MM.1S (cell line): Measurements from ENCODE around the gene TBX2.

Source experiments
- DNase-seq: peaks from one replicate; pipeline ENCODE4 v3.0.0-alpha.2; 2015
- H2AFZ ChIP-seq: fragments of 300-600 bp; sonication (generic); 2 replicates; pipeline ENCODE4 v1.6.0; 2016; ENCODE audit warnings: antibody characterized with exemption, low read length
- H3F3A ChIP-seq: fragments of 300-600 bp; sonication (generic); 2 replicates; pipeline ENCODE4 v1.6.1; 2016; ENCODE audit warnings: mild to moderate bottlenecking, antibody characterized with exemption, low read length, moderate library complexity, mixed read lengths; ENCODE audit not compliant: insufficient read depth
- H3K27ac ChIP-seq: fragments of 300-600 bp; sonication (generic); 2 replicates; pipeline ENCODE4 v1.5.1; 2016; ENCODE audit warnings: mild to moderate bottlenecking, low read length
- H3K27me3 ChIP-seq: fragments of 300-600 bp; sonication (generic); replicated peaks from 2 replicates; pipeline ENCODE4 v1.6.0; 2016; ENCODE audit warnings: low read length; ENCODE audit not compliant: insufficient read depth
- H3K36me3 ChIP-seq: fragments of 300-600 bp; sonication (generic); replicated peaks from 2 replicates; pipeline ENCODE4 v1.6.1; 2016; ENCODE audit warnings: mild to moderate bottlenecking, low read length, mixed read lengths; ENCODE audit not compliant: insufficient read depth
- H3K4me1 ChIP-seq: fragments of 300-600 bp; sonication (generic); 2 replicates; pipeline ENCODE4 v1.6.1; 2016; ENCODE audit warnings: low read length, mixed read lengths
- H3K4me2 ChIP-seq: fragments of 300-600 bp; sonication (generic); 2 replicates; pipeline ENCODE4 v1.6.0; 2016; ENCODE audit warnings: low read depth, low read length
- H3K4me3 ChIP-seq: fragments of 300-600 bp; sonication (generic); 2 replicates; pipeline ENCODE4 v1.5.1; 2016; ENCODE audit warnings: low read length, mixed read lengths
- H3K79me2 ChIP-seq: fragments of 300-600 bp; sonication (generic); 2 replicates; pipeline ENCODE4 v1.6.1; 2016; ENCODE audit warnings: mixed run types, low read length, mixed read lengths
- H3K9ac ChIP-seq: fragments of 300-600 bp; sonication (generic); 2 replicates; pipeline ENCODE4 v1.6.1; 2016; ENCODE audit warnings: low read length, mixed read lengths
- H3K9me2 ChIP-seq: fragments of 300-600 bp; sonication (generic); replicated peaks from 2 replicates; pipeline ENCODE4 v1.6.1; 2016; ENCODE audit warnings: mild to moderate bottlenecking, low read length, mixed read lengths; ENCODE audit not compliant: insufficient read depth
- H3K9me3 ChIP-seq: fragments of 300-600 bp; sonication (generic); replicated peaks from 2 replicates; pipeline ENCODE4 v1.6.1; 2016; ENCODE audit warnings: mild to moderate bottlenecking, low read length, mixed read lengths; ENCODE audit not compliant: insufficient read depth
- H4K20me1 ChIP-seq: fragments of 300-600 bp; sonication (generic); 2 replicates; pipeline ENCODE4 v1.6.1; 2016; ENCODE audit warnings: mild to moderate bottlenecking, low read length, moderate library complexity, mixed read lengths; ENCODE audit not compliant: insufficient read depth
- CTCF ChIP-seq: fragments of 300-600 bp; sonication (generic); IDR thresholded peaks from 2 replicates; pipeline ENCODE4 v1.5.1; 2016; ENCODE audit warnings: antibody characterized with exemption, low read length, mixed read lengths
- EZH2 ChIP-seq: fragments of 300-600 bp; sonication (generic); optimal IDR thresholded peaks from 2 replicates; pipeline ENCODE3; 2017; ENCODE audit warnings: low read depth, mild to moderate bottlenecking, antibody characterized with exemption, low read length, mixed read lengths
- EZH2phosphoT487 ChIP-seq: fragments of 300-600 bp; sonication (generic); IDR thresholded peaks from 2 replicates; pipeline ENCODE4 v1.6.1; 2018; ENCODE audit warnings: antibody characterized with exemption, low read length

TBX2 gene

GRCh38 chr17:61402978-61403800, 3.5 kb downstream of the TBX2 start:
- Histone ChIP-seq H3K4me3 (no peak overlapping the region), H3K9me3 (no peaks in the 10 kb centered on the region), H3K27me3 (peaks cover 67% of the 10 kb centered on the region), H3K4me1 (no peaks in the 10 kb centered on the region), H3K36me3 (no peaks in the 10 kb centered on the region), H3F3A (no peaks in the 10 kb centered on the region), H2AFZ (no peak overlapping the region), H3K9me2 (no peaks in the 10 kb centered on the region), H3K27ac (no peak overlapping the region), H4K20me1 (no peaks in the 10 kb centered on the region), H3K9ac (no peak overlapping the region), H3K4me2 (no peak overlapping the region), H3K79me2 (no peaks in the 10 kb centered on the region)
- no peak for TF ChIP-seq EZH2
- TF ChIP-seq EZH2phosphoT487, result no peak
- no peak for TF ChIP-seq CTCF
- DNase-seq, result no peak

- H3K4me1 ChIP-seq, result no peaks in the 10 kb centered on the region
- no peaks in the 10 kb centered on the region for H3F3A ChIP-seq
- no peaks in the 10 kb centered on the region for H3K9me2 ChIP-seq
- H3K27me3 ChIP-seq, result peaks cover 65% of the 10 kb centered on the region
- no peak overlapping the region for H2AFZ ChIP-seq
- no peak overlapping the region for H3K4me2 ChIP-seq
- no peak overlapping the region for H3K9ac ChIP-seq
- H4K20me1 ChIP-seq, result no peaks in the 10 kb centered on the region
- TF ChIP-seq CTCF (no peak), EZH2 (no peak), EZH2phosphoT487 (no peak)
- DNase-seq, result no peak
- H3K4me3 ChIP-seq, result no peak overlapping the region
- no peaks in the 10 kb centered on the region for H3K36me3 ChIP-seq
- H3K9me3 ChIP-seq, result no peaks in the 10 kb centered on the region
- H3K27ac ChIP-seq, result no peak overlapping the region
- no peaks in the 10 kb centered on the region for H3K79me2 ChIP-seq
Measured at GRCh38 chr17:61403801-61404662, 4.4 kb downstream of the TBX2 start.

GRCh38 chr17:61404663-61404912, 4.9 kb downstream of the TBX2 start:
- no peak overlapping the region for H2AFZ ChIP-seq
- peaks cover 59% of the 10 kb centered on the region for H3K27me3 ChIP-seq
- H3K4me2 ChIP-seq, result no peak overlapping the region
- TF ChIP-seq CTCF, result no peak
- no peak for TF ChIP-seq EZH2
- no peak for TF ChIP-seq EZH2phosphoT487
- no peaks in the 10 kb centered on the region for H3K36me3 ChIP-seq
- H3K4me3 ChIP-seq, result no peak overlapping the region
- H4K20me1 ChIP-seq, result no peaks in the 10 kb centered on the region
- H3F3A ChIP-seq, result no peaks in the 10 kb centered on the region
- no peaks in the 10 kb centered on the region for H3K9me2 ChIP-seq
- no peaks in the 10 kb centered on the region for H3K9me3 ChIP-seq
- H3K27ac ChIP-seq, result no peak overlapping the region
- no peaks in the 10 kb centered on the region for H3K4me1 ChIP-seq
- no peak for DNase-seq
- H3K9ac ChIP-seq, result no peak overlapping the region
- H3K79me2 ChIP-seq, result no peaks in the 10 kb centered on the region
